Measurements from ENCODE around the gene DZIP1.

- no peak for TF ChIP-seq CTCF (optimal IDR thresholded peaks at IDR 0.05 in 1 of 3, IDR thresholded peaks at IDR 0.05 in 1 of 3, conservative IDR thresholded peaks at IDR 0.05 in 1 of 3; ENCODE audit: extremely low read depth in 1 of 3, insufficient read depth in 2 of 3, low read length in 3 of 3)
- no peak for TF ChIP-seq EZH2 (IDR thresholded peaks at IDR 0.05; ENCODE audit: low read length)
Measured at GRCh38 chr13:95652821-95653220, 8.3 kb upstream of the DZIP1 start.
